Right lobe of liver (tissue), 4 donors: Measurements from ENCODE around the gene SSBP3.

Experiments
- CTCF ChIP-seq, 4 donors: fragments of 200-600 bp in 3 of 4; fragments of 450-650 bp in 1 of 4; IDR thresholded peaks; one replicate each; pipeline versions ENCODE4 v1.5.1 to v1.8.0; 2016 to 2022; ENCODE audit warnings: antibody characterized with exemption in 4 of 4, mild to moderate bottlenecking in 2 of 4
- POLR2A ChIP-seq: fragments of 450-650 bp; IDR thresholded peaks from one replicate; pipeline ENCODE4 v1.6.1; 2017; ENCODE audit warnings: antibody characterized with exemption, mild to moderate bottlenecking
- donor health status: DM: no; HTN: no; CAD: no.
- donor health status: DM: no; HTN: no; CAD: no.
- donor health status: DM: no; HTN: yes; CAD: no.

GRCh38 chr1:54347261-54347954 is 58.8 kb downstream of the SSBP3 start:
- TF ChIP-seq CTCF (IDR thresholded peaks at IDR 0.05) (no peak), POLR2A (no peak)
